Activated CD4-positive, alpha-beta T cell treated with anti-CD3 and anti-CD28 coated beads for 4 hours (primary cell): ENCODE data around the gene SLC45A2.

ENCODE experiments used
- DNase-seq, 2 donors: peaks; one replicate each; pipeline ENCODE4 v3.0.0-alpha.2; 2020

SLC45A2 gene

DNA sequence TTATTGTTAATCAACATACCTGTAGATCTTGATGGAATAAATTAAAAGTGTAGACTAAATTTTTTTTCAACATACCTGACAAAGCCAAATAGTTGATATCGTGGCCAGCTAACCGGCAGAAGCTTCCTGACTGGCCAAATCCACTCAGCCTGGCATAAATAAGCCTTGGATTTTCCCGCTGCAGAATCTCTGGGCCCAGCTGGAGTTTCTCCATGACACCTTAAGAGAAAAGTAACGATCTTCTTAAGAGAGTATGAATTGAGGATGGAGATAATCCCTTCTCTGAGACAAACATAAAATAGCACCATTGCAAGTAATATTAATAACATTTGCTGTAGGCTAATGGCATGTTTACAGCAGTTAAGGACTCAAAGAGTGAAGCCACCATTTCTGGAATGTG lies 21.2 kb upstream of the SLC45A2 start:
- no peak for DNase-seq

- DNase-seq, result no peak
Measured at GRCh38 chr5:34005211-34005610, 20.7 kb upstream of the SLC45A2 start.

DNA sequence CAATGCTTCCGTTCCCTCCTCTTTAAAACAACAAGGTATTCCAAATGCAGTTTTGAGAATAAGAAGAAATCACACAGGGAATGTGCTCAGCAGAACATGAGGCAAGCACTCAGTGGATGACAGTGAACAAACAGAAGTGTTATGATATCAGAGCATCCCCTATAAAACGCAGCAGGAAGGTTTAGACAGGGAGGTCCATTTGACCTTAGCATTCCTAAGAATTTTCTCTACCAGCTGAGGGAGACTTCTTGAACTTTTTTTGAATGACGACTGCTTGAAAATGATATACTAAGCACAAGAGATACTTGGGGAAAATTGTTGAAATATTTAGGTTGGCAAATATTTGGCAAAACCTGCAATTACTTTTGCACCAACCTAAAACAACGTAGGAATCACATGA lies 19.4 kb upstream of the SLC45A2 start:
- DNase-seq, result no peak

- DNase-seq, result no peak
Measured at GRCh38 chr5:34002629-34003328, 18.3 kb upstream of the SLC45A2 start.

DNA sequence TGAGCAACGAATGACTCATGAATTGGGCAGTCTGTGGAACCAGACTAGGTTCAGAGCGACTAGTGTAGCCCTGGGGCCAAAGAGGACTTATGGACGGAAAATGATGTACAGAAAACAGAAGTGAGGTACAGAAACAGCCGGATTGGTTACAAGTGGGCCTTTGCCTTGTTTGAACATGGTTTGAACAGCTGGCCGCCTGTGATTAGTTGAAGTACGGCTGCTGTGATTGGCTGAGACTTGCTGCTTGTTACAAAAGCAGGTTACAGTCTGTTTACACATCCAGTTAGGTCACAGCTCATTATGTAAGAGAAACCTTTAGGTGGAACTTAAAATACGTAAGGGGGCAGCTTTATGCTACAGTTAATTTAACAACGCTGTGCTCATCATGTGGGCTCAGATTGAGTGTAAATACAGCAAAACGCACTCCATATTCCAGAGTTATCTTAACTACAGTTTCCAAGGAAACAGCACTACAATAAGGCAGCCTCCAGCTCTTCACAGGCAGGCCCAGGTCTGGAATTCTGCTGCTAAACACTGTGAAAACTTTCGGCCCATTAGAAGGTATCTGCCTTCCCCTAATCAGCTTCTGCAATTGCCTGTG lies 16.8 kb upstream of the SLC45A2 start:
- DNase-seq, result no peak

GRCh38 chr5:33999978-34000377 lies 15.5 kb upstream of the SLC45A2 start:
- no peak for DNase-seq

- peak; percentile 7 to 12 for DNase-seq
Measured at GRCh38 chr5:33997331-33997983, 13.0 kb upstream of the SLC45A2 start.

DNA sequence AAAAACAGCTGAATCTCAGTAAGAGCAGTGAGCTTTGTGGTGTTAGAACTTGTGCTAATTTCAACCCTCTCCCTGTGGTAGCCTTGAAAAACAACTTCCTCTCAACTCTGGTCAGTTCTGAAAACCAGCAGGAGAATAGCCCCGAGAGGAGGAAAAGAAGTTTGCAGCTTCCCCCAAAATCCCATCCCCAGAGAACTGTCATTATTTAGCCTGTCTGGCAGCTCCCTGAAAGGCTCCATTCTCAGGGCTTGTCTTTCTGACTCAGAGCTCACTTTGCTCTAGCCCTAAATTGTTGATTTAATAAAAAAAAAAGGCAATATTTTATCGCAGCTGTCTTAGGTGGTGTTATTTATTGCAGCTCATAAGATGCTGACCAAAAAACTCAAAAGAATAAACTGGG lies 11.4 kb upstream of the SLC45A2 start:
- DNase-seq, result no peak

DNA sequence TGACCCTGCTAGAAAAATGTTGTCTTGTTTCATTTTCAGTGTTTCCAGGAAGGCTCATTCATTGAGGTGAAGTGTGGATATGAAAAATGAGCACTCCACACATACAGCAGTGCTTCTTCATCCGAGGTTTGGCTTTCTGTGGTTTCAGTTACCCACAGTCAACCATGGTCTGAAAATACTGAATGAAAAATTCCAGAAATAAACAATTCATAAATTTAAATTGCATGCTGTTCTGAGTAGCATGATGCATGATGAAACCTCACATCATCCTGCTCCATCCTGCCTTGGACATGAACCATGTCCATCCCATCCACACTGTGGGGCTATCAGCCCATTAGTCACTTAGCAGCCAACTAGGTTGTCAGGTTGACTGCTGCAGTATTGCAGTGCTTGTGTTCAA lies 10.4 kb upstream of the SLC45A2 start:
- no peak for DNase-seq

GRCh38 chr5:33992864-33993263 lies 8.4 kb upstream of the SLC45A2 start:
- no peak for DNase-seq

GRCh38 chr5:33985447-33985846 lies 954 bp upstream of the SLC45A2 start:
- DNase-seq, result no peak

GRCh38 chr5:33984178-33984577 lies 315 bp downstream of the SLC45A2 start:
- no peak for DNase-seq

- no peak for DNase-seq
Measured at GRCh38 chr5:33981408-33982162, 2.9 kb downstream of the SLC45A2 start.

DNA sequence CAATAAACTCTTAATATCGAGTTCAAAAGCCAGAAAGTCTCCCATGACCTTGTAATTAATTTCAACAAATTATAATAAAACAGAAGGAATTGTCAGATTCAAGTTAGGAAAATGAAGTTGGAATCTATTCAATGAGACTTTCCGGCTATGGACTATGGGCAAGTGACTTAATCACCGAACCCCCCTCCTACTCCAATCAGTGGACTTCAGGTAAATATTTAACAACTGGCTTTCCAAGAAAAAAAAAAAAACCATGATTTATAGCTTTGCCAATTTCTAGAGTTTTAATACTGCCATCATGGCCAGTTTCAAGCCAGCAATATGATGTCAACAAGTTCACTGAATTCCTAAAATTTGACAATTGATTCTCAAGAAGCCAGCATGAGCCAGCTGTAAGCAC lies 4.5 kb downstream of the SLC45A2 start:
- DNase-seq, result no peak

DNA sequence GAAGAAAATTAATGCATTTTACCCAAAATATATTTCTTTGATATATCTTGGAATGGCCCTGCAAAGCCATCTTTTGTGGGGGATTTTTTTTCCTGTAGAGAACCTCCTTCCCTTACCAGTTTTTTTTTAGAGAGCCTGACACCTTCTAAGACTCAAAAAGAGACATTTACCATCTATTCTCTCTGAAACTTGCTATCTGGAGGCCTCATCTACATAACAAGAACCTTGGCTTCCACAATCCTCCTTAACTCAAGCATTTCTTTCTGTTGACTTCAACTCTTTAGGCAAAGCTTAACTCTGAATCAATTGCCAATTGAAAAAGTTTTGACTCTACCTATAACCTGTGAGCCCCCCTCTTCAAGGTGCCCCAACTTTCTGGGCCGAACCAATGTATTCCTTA lies 6.2 kb downstream of the SLC45A2 start:
- DNase-seq, result no peak

DNA sequence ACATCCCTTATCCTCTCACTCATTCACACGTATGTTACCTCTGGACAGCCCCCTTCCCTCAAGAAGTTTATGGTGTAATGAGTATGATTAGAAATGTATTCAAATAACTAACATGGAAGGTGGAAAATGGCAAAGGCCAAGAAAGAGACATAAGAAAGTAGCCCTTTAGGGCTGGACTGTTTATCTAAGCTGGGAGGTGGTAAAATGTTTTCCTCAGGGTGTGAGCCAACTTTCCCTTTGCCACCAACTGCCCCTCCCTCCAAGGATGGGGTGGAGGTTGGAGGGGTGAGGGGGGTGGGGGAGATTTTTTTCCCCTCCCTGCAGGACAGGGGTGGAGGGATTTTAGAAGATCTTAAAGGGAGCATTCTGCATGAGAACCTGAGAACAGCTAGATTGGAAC lies 8.2 kb downstream of the SLC45A2 start:
- DNase-seq, result no peak

- no peak for DNase-seq
Measured at GRCh38 chr5:33975852-33976251, 8.6 kb downstream of the SLC45A2 start.

DNA sequence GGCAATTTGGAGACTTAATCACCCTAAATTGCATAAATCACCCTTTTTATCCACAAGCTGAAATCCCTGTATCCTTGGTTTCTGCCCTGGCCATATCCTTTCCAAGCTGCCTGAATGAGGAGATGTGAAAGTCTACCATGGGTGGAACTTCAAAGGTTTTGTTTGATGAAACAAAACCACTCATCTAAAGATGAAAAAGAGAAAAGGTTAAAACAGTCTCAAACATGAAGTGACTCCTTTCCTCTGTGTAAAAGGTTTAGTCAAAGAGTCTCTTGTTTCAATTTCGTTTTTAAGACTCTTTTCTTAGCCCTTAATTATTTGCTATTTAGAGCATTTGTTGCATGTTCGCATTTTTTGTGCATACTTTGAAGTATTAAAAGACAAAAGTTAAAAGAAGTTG lies 11.2 kb downstream of the SLC45A2 start:
- DNase-seq, result no peak

GRCh38 chr5:33969572-33970452 lies 14.7 kb downstream of the SLC45A2 start:
- DNase-seq, result peak in 1 of 2 donors; percentile 8

GRCh38 chr5:33968211-33969005 lies 16.1 kb downstream of the SLC45A2 start:
- DNase-seq, result no peak

DNA sequence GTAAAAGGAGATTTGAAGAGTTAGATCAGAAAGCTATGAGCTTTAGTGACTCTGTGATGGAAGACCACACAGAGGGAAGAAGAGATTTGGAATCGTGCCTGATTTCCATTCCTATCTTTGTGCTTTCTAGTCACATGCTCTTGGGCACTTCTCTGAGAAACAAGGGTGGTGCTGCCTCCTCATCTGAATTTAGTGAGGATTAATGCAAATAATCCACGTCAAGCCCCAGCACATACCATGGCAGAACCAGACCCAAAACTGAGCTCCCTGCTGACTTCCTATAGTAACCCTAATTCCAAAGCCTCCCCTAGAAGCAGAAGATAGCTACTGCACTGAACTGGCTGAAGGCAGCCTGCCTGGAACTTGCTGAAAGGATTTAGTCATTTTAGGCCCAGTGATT lies 17.7 kb downstream of the SLC45A2 start:
- no peak for DNase-seq
